Osteoblast (primary cell): ENCODE data around the gene IL36RN. TPM values are rescaled to one million over a fixed set of nuclear protein-coding genes. Genes with fewer than 3 reads are reported as not detected.

Experiments
- DNase-seq: peaks from one replicate; pipeline ENCODE4 v3.0.0; 2011; ENCODE audit warnings: low spot score, mixed read lengths; ENCODE audit not compliant: insufficient read length; ENCODE audit errors: missing footprints
- H2AFZ ChIP-seq: 2 replicates; pipeline ENCODE4 v1.6.0; 2011; ENCODE audit warnings: mild to moderate bottlenecking, low read length
- H3K27ac ChIP-seq: 2 replicates; pipeline ENCODE4 v1.5.1; 2011; ENCODE audit warnings: mild to moderate bottlenecking, low read depth, low read length, moderate library complexity
- H3K27me3 ChIP-seq: 2 replicates; pipeline ENCODE4 v1.6.0; 2012; ENCODE audit warnings: mild to moderate bottlenecking, control low read depth, inconsistent platforms, low read length, moderate library complexity; ENCODE audit not compliant: insufficient read depth
- H3K36me3 ChIP-seq: 2 replicates; pipeline ENCODE4 v1.5.1; 2011; ENCODE audit warnings: mild to moderate bottlenecking, low read length, control low read depth, moderate library complexity; ENCODE audit not compliant: insufficient read depth
- H3K4me1 ChIP-seq: 2 replicates; pipeline ENCODE4 v1.5.1; 2011; ENCODE audit warnings: mild to moderate bottlenecking, low read length, control low read depth, moderate library complexity; ENCODE audit not compliant: insufficient read depth
- H3K4me2 ChIP-seq: 2 replicates; pipeline ENCODE4 v1.6.0; 2011; ENCODE audit warnings: mild to moderate bottlenecking, low read length; ENCODE audit not compliant: insufficient read depth
- H3K4me3 ChIP-seq: fragments of 200-600 bp; sonication (generic); 3 replicates; pipeline ENCODE4 v1.5.1; 2012; ENCODE audit warnings: mild to moderate bottlenecking, low read length, inconsistent platforms; ENCODE audit not compliant: insufficient read depth
- H3K79me2 ChIP-seq: 2 replicates; pipeline ENCODE4 v1.6.0; 2012; ENCODE audit warnings: mild to moderate bottlenecking, low read length, control low read depth, inconsistent platforms; ENCODE audit not compliant: insufficient read depth
- H3K9me3 ChIP-seq: 2 replicates; pipeline ENCODE4 v1.5.1; 2011; ENCODE audit warnings: low read depth, low read length, control low read depth
- H4K20me1 ChIP-seq: 2 replicates; pipeline ENCODE4 v1.6.0; 2012; ENCODE audit warnings: mild to moderate bottlenecking, low read length, control low read depth; ENCODE audit not compliant: insufficient read depth
- CTCF ChIP-seq: IDR thresholded peaks from 2 replicates; pipeline ENCODE4 v1.5.1; 2011; ENCODE audit warnings: mild to moderate bottlenecking, low read depth, low read length, moderate library complexity; ENCODE audit errors: extremely low read depth
- total RNA-seq: library from RNA; depleted of rRNA; stranded (reverse); fragments of >200 nt; gene quantifications from 2 replicates; pipeline ENCODE4 v1.2.3, GENCODE V29; 2012

The IL36RN gene
- total RNA-seq, 1 donor: not detected

- Histone ChIP-seq H3K79me2 (no peaks in the 10 kb centered on the region), H3K9me3 (no peaks in the 10 kb centered on the region), H2AFZ (no peak overlapping the region), H3K4me3 (no peak overlapping the region), H3K4me2 (no peak overlapping the region), H4K20me1 (no peaks in the 10 kb centered on the region), H3K4me1 (no peaks in the 10 kb centered on the region), H3K36me3 (no peaks in the 10 kb centered on the region), H3K27ac (no peak overlapping the region), H3K27me3 (peaks cover 47% of the 10 kb centered on the region)
- no peak for DNase-seq
- TF ChIP-seq CTCF: no peak
Measured at GRCh38 chr2:113039719-113040118, 19.3 kb upstream of the IL36RN start.

GRCh38 chr2:113041871-113042270, 17.1 kb upstream of the IL36RN start:
- no peak overlapping the region for H2AFZ ChIP-seq
- H3K9me3 ChIP-seq: no peaks in the 10 kb centered on the region
- no peak for DNase-seq
- H3K36me3 ChIP-seq: no peaks in the 10 kb centered on the region
- no peak overlapping the region for H3K4me2 ChIP-seq
- H3K4me1 ChIP-seq: no peaks in the 10 kb centered on the region
- no peaks in the 10 kb centered on the region for H4K20me1 ChIP-seq
- H3K79me2 ChIP-seq: no peaks in the 10 kb centered on the region
- H3K27ac ChIP-seq: no peak overlapping the region
- no peak for TF ChIP-seq CTCF
- no peak overlapping the region for H3K4me3 ChIP-seq
- H3K27me3 ChIP-seq: peaks cover 54% of the 10 kb centered on the region

- Histone ChIP-seq H4K20me1 (no peaks in the 10 kb centered on the region), H3K4me2 (no peak overlapping the region), H3K9me3 (no peaks in the 10 kb centered on the region), H2AFZ (no peak overlapping the region), H3K79me2 (no peaks in the 10 kb centered on the region), H3K4me1 (no peaks in the 10 kb centered on the region), H3K4me3 (no peak overlapping the region), H3K36me3 (no peaks in the 10 kb centered on the region), H3K27ac (no peak overlapping the region), H3K27me3 (peaks cover 42% of the 10 kb centered on the region)
- no peak for DNase-seq
- TF ChIP-seq CTCF: no peak
Measured at GRCh38 chr2:113046465-113046864, 12.5 kb upstream of the IL36RN start.

GRCh38 chr2:113050921-113051895, 7.8 kb upstream of the IL36RN start:
- Histone ChIP-seq H2AFZ (no peak overlapping the region), H3K4me1 (no peaks in the 10 kb centered on the region), H4K20me1 (no peaks in the 10 kb centered on the region), H3K27ac (no peak overlapping the region), H3K9me3 (peaks cover 2% of the 10 kb centered on the region), H3K4me3 (no peak overlapping the region), H3K4me2 (no peak overlapping the region), H3K27me3 (peaks cover 19% of the 10 kb centered on the region), H3K36me3 (no peaks in the 10 kb centered on the region), H3K79me2 (no peaks in the 10 kb centered on the region)
- DNase-seq: no peak
- TF ChIP-seq CTCF: no peak
